Esophagus squamous epithelium (tissue), 4 donors: Measurements from ENCODE around the gene GCK.

Source experiments
- POLR2A ChIP-seq, 4 donors: fragments of 450-650 bp; IDR thresholded peaks; one replicate each; pipeline ENCODE4 v1.6.1; 2017; ENCODE audit warnings: antibody characterized with exemption in 4 of 4, mild to moderate bottlenecking in 4 of 4, moderate library complexity in 3 of 4
- TF ChIP-seq, protein P1 (sequence below), 6 experiments: fragments of 450-650 bp in 4 of 6; fragments of 200-600 bp in 2 of 6; sonication (generic) in 2 of 6; IDR thresholded peaks; one replicate each; pipeline ENCODE4 v1.5.1; 2016 to 2019; ENCODE audit warnings: antibody characterized with exemption in 6 of 6, mild to moderate bottlenecking in 4 of 6, moderate library complexity in 4 of 6

GRCh38 chr7:44103566-44103922 is 85.7 kb downstream of the GCK start:
- TF ChIP-seq, protein P1, sequence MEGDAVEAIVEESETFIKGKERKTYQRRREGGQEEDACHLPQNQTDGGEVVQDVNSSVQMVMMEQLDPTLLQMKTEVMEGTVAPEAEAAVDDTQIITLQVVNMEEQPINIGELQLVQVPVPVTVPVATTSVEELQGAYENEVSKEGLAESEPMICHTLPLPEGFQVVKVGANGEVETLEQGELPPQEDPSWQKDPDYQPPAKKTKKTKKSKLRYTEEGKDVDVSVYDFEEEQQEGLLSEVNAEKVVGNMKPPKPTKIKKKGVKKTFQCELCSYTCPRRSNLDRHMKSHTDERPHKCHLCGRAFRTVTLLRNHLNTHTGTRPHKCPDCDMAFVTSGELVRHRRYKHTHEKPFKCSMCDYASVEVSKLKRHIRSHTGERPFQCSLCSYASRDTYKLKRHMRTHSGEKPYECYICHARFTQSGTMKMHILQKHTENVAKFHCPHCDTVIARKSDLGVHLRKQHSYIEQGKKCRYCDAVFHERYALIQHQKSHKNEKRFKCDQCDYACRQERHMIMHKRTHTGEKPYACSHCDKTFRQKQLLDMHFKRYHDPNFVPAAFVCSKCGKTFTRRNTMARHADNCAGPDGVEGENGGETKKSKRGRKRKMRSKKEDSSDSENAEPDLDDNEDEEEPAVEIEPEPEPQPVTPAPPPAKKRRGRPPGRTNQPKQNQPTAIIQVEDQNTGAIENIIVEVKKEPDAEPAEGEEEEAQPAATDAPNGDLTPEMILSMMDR (IDR thresholded peaks at IDR 0.05), result no peak
- TF ChIP-seq POLR2A (IDR thresholded peaks at IDR 0.05), result no peak
